ENCODE results near the gene OR10H4.

- TF ChIP-seq CTCF (conservative IDR thresholded peaks at IDR 0.05; ENCODE audit: low read depth, low read length) = 0 out of 2 replicates have a peak, but pooled peaks have one; percentile 30
- no peak for TF ChIP-seq EZH2 (IDR thresholded peaks at IDR 0.05; ENCODE audit: borderline replicate concordance, low read depth, low read length, poor library complexity, severe bottlenecking)
Observed at GRCh38 chr19:15971224-15971780, 22.5 kb downstream of the OR10H4 start.

All from A673 (cell line).